GM20431 (cell line): ENCODE results near the gene TMEM215.

ENCODE experiments used
- in situ Hi-C: fragments of 300-500 bp; cut with MseI, MboI; formaldehyde crosslinking; loops from one replicate; pipeline ENCODE4 v1.15.0; 2020; ENCODE audit warnings: low sequenced_read_pairs; ENCODE audit not compliant: unreplicated experiment

Gene TMEM215

DNA sequence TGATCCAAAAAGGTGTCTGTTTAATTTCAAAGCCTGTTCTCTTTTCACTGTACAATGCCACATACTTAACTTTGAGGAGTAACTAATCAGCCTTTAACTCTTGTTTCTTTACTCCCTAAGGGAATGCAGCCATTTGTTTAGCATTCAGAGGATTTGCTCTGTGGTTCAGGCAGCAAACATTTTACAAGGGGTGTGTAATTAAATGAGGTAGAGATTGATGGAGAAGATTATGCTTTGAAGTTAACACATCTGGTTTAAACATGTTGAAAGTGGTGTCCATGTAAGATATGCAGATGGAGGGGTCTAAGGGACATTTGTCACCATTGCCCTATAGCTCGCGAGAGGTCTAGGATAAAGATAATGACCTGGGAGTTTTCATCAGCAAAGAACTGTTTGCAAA lies 41.9 kb downstream of the TMEM215 start:
- in situ Hi-C loops = no loop called here

GRCh38 chr9:32828861-32829260 lies 45.5 kb downstream of the TMEM215 start:
- in situ Hi-C loops = no loop called here

GRCh38 chr9:32832346-32832745 lies 49.0 kb downstream of the TMEM215 start:
- in situ Hi-C loops = no loop called here
